HepG2 (cell line): ENCODE data around the gene FUT8. TPM values are rescaled to one million over a fixed set of nuclear protein-coding genes. Genes with fewer than 3 reads are reported as not detected.
A peak's percentile ranks its signal among the peaks of the same experiment; 100 is the strongest.

Experiments used
- ATF3 ChIP-seq: sonication (generic); formaldehyde crosslinking; IDR thresholded peaks from 2 replicates; pipeline ENCODE4 v1.4.0; 2020; ENCODE audit warnings: missing genetic modification reagents
- ATF7 ChIP-seq, 2 experiments: fragments of 450-650 bp in 1 of 2; sonication (generic) in 1 of 2; formaldehyde crosslinking in 1 of 2; IDR thresholded peaks; 2 replicates each; pipeline versions ENCODE4 v1.4.0 to v1.6.1; 2016 to 2020; ENCODE audit warnings: antibody characterized with exemption in 1 of 2, mild to moderate bottlenecking in 1 of 2, missing genetic modification reagents in 1 of 2
- BCL6 ChIP-seq: IDR thresholded peaks from 2 replicates; pipeline ENCODE4 v1.6.1; 2016; ENCODE audit warnings: missing genetic modification reagents, missing compliant biosample characterization
- BRF2 ChIP-seq: sonication (generic); formaldehyde crosslinking; IDR thresholded peaks from 2 replicates; pipeline ENCODE4 v1.8.1; 2022; ENCODE audit warnings: mild to moderate bottlenecking, missing genetic modification reagents
- CERS6 ChIP-seq: sonication (generic); formaldehyde crosslinking; IDR thresholded peaks from 2 replicates; pipeline ENCODE4 v1.5.0; 2020; ENCODE audit warnings: missing genetic modification reagents
- FOSL1 ChIP-seq: sonication (generic); formaldehyde crosslinking; IDR thresholded peaks from 2 replicates; pipeline ENCODE4 v1.9.0; 2021; ENCODE audit warnings: missing genetic modification reagents, borderline replicate concordance
- HIC2 ChIP-seq: sonication (generic); formaldehyde crosslinking; IDR thresholded peaks from 2 replicates; pipeline ENCODE4 v1.9.0; 2022; ENCODE audit warnings: low read depth, missing genetic modification reagents
- HNRNPL ChIP-seq: fragments of 200-400 bp; formaldehyde crosslinking; IDR thresholded peaks from 2 replicates; pipeline ENCODE4 v1.6.1; 2017; ENCODE audit warnings: mild to moderate bottlenecking, low read depth, low read length
- JDP2 ChIP-seq: sonication (generic); formaldehyde crosslinking; IDR thresholded peaks from 2 replicates; pipeline ENCODE4 v1.8.1; 2022; ENCODE audit warnings: missing genetic modification reagents, borderline replicate concordance
- NR1H2 ChIP-seq: sonication (generic); formaldehyde crosslinking; IDR thresholded peaks from 2 replicates; pipeline ENCODE4 v1.8.1; 2022; ENCODE audit warnings: low read depth, missing genetic modification reagents, borderline replicate concordance
- PAF1 ChIP-seq: IDR thresholded peaks from 2 replicates; pipeline ENCODE4 v1.6.1; 2016; ENCODE audit warnings: missing genetic modification reagents, missing compliant biosample characterization
- PHF20 ChIP-seq: sonication (generic); formaldehyde crosslinking; IDR thresholded peaks from 2 replicates; pipeline ENCODE4 v1.5.0; 2020; ENCODE audit warnings: mild to moderate bottlenecking, missing genetic modification reagents
- RFX1 ChIP-seq: fragments of 450-650 bp; IDR thresholded peaks from 2 replicates; pipeline ENCODE4 v1.6.1; 2017
- SALL1 ChIP-seq: sonication (generic); formaldehyde crosslinking; IDR thresholded peaks from 2 replicates; pipeline ENCODE4 v1.8.0; 2022; ENCODE audit warnings: mild to moderate bottlenecking, missing genetic modification reagents
- SIN3A ChIP-seq: IDR thresholded peaks from 2 replicates; pipeline ENCODE4 v1.6.1; 2011; ENCODE audit warnings: low read depth, mild to moderate bottlenecking, control low read depth, low read length, borderline replicate concordance
- USF2 ChIP-seq, 2 experiments: sonication (generic) in 1 of 2; formaldehyde crosslinking in 1 of 2; IDR thresholded peaks; 2 replicates each; pipeline versions ENCODE4 v1.5.1 to v1.6.1; 2011 to 2020; ENCODE audit warnings: borderline replicate concordance in 1 of 2, low read depth in 1 of 2, low read length in 1 of 2, mild to moderate bottlenecking in 1 of 2, missing genetic modification reagents in 1 of 2, moderate library complexity in 1 of 2
- ZC3H4 ChIP-seq: sonication (generic); formaldehyde crosslinking; IDR thresholded peaks from 2 replicates; pipeline ENCODE4 v1.4.0; 2020; ENCODE audit warnings: missing genetic modification reagents, borderline replicate concordance
- ZNF160 ChIP-seq: sonication (generic); formaldehyde crosslinking; IDR thresholded peaks from 2 replicates; pipeline ENCODE4 v1.8.0; 2022; ENCODE audit warnings: mild to moderate bottlenecking, inconsistent platforms, missing genetic modification reagents
- ZNF513 ChIP-seq: sonication (generic); formaldehyde crosslinking; conservative IDR thresholded peaks from 2 replicates; pipeline ENCODE4 v1.5.0; 2020; ENCODE audit warnings: missing genetic modification reagents
- ZNF749 ChIP-seq: sonication (generic); formaldehyde crosslinking; IDR thresholded peaks from 2 replicates; pipeline ENCODE4 v1.8.0; 2022; ENCODE audit warnings: mild to moderate bottlenecking, missing genetic modification reagents, moderate library complexity, borderline replicate concordance
- polyA plus RNA-seq, 8 experiments: library from polyadenylated mRNA; depleted of rRNA in 3 of 8; stranded (reverse) in 7 of 8; unstranded in 1 of 8; fragments of >200 nt; fragmentation: Illumina TruSeq in 4 of 8; extraction: Trizol in 4 of 8; gene quantifications; 2 replicates each; pipeline versions ENCODE4 v1.2.1 to v1.2.3, GENCODE V29; 2011 to 2016; ENCODE audit warnings: low read depth in 4 of 8, missing spikeins in 1 of 8, mixed read lengths in 1 of 8; ENCODE audit not compliant: insufficient read depth in 1 of 8
- total RNA-seq, 5 experiments: library from RNA; depleted of rRNA; stranded (reverse); fragments of >200 nt; fragmentation: Illumina TruSeq; extraction: Trizol; gene quantifications; 2 replicates each; pipeline ENCODE4 v1.2.3, GENCODE V29; 2016; ENCODE audit warnings: low read depth in 1 of 5

Gene FUT8
- total and polyA plus RNA-seq, 2 of the 13 experiments (the other 11 are each of a cell fraction or from before 2014, with no cell fraction given) = 9.3 to 17.5 TPM

GRCh38 chr14:65412032-65412846 is at the start of gene FUT8 (continued):
- TF ChIP-seq PAF1 (CRISPR knock-in tag) (no peak), SALL1 (peak; percentile 67), ZC3H4 (no peak), ZNF749 (CRISPR knock-in tag) (no peak), BRF2 (no peak), ZNF513 (no peak), FOSL1 (CRISPR knock-in tag) (no peak), HNRNPL (peak; percentile 94), ZNF160 (CRISPR knock-in tag) (no peak; the same call in 1 of the 2 replicates), SIN3A (no peak), RFX1 (no peak), JDP2 (CRISPR knock-in tag) (no peak), PHF20 (CRISPR knock-in tag) (peak; percentile 49; the same call in 1 of the 2 replicates), USF2 (IDR thresholded peaks at IDR 0.05; ENCODE audit: low read depth, low read length) (no peak), USF2 (CRISPR knock-in tag; IDR thresholded peaks at IDR 0.05; ENCODE audit: borderline replicate concordance) (no peak), CERS6 (CRISPR knock-in tag) (no peak), ATF3 (CRISPR knock-in tag) (no peak), NR1H2 (CRISPR knock-in tag) (no peak), HIC2 (peak; percentile 95), ATF7 (IDR thresholded peaks at IDR 0.05) (no peak), ATF7 (CRISPR knock-in tag; IDR thresholded peaks at IDR 0.05) (0 out of 2 replicates have a peak, but pooled peaks have one; percentile 37), BCL6 (CRISPR knock-in tag) (peak; percentile 37)
